SK-N-SH (cell line): ENCODE data around the gene C16orf92. TPM values are rescaled to one million over a fixed set of nuclear protein-coding genes. Genes with fewer than 3 reads are reported as not detected.
A peak's percentile ranks its signal among the peaks of the same experiment; 100 is the strongest.

Experiments used
- CTCF ChIA-PET: fragments of 300-600, 350-600 bp; formaldehyde crosslinking; extraction: SDS; loops from one replicate; lab custom pipeline; 2021; lab: Yijun Ruan, JAX
- POLR2A ChIA-PET: fragments of 350-600 bp; sonication (Branson Sonifier 250); formaldehyde crosslinking; extraction: SDS; loops from one replicate; lab custom pipeline; 2020; ENCODE audit warnings: antibody characterized with exemption, inconsistent platforms; lab: Yijun Ruan, JAX
- DNase-seq: peaks from one replicate; pipeline ENCODE4 v3.0.0; 2012
- H2AFZ ChIP-seq: fragments of 200-600 bp; sonication (generic); 2 replicates; pipeline ENCODE4 v1.8.1; 2016; ENCODE audit warnings: antibody characterized with exemption, mild to moderate bottlenecking, low read depth
- H3F3A ChIP-seq: fragments of 200-600 bp; sonication (generic); replicated peaks from 2 replicates; pipeline ENCODE3; 2016; ENCODE audit warnings: antibody characterized with exemption, mild to moderate bottlenecking; ENCODE audit not compliant: insufficient read depth
- H3K27ac ChIP-seq, 2 experiments: fragments of 200-500 bp in 1 of 2; fragments of 200-600 bp in 1 of 2; sonication (Bioruptor generic) in 1 of 2; sonication (generic), shearing (Covaris generic) in 1 of 2; 2 replicates each; pipeline versions ENCODE4 v1.5.1 to v1.6.1; 2014 to 2016; ENCODE audit warnings: low read depth in 2 of 2, inconsistent platforms in 1 of 2, low read length in 1 of 2, mild to moderate bottlenecking in 1 of 2, mixed read lengths in 1 of 2
- H3K27me3 ChIP-seq: fragments of 200-600 bp; sonication (generic), shearing (Covaris generic); 2 replicates; pipeline ENCODE4 v1.6.1; 2016; ENCODE audit warnings: mixed run types; ENCODE audit not compliant: insufficient read depth
- H3K36me3 ChIP-seq, 2 experiments: fragments of 200-500 bp in 1 of 2; fragments of 200-600 bp in 1 of 2; sonication (Bioruptor generic) in 1 of 2; sonication (generic) in 1 of 2; replicated peaks in 1 of 2; 2 replicates each; pipeline versions ENCODE3 to v1.5.1; 2014 to 2016; ENCODE audit warnings: low read length in 1 of 2, mild to moderate bottlenecking in 1 of 2; ENCODE audit not compliant: insufficient read depth in 2 of 2, control insufficient read depth in 1 of 2
- H3K4me1 ChIP-seq, 2 experiments: fragments of 200-500 bp in 1 of 2; fragments of 200-600 bp in 1 of 2; sonication (Bioruptor generic) in 1 of 2; sonication (generic), shearing (Covaris generic) in 1 of 2; 2 replicates each; pipeline versions ENCODE4 v1.5.1 to v1.6.1; 2014 to 2016; ENCODE audit warnings: low read depth in 1 of 2, low read length in 1 of 2, mixed run types in 1 of 2; ENCODE audit not compliant: insufficient read depth in 2 of 2, control insufficient read depth in 1 of 2
- H3K4me2 ChIP-seq: fragments of 200-600 bp; sonication (generic), shearing (Covaris generic); 2 replicates; pipeline ENCODE4 v1.6.1; 2017; ENCODE audit warnings: mixed run types
- H3K4me3 ChIP-seq, 2 experiments: fragments of 200-500 bp in 1 of 2; fragments of 200-600 bp in 1 of 2; sonication (Bioruptor generic) in 1 of 2; sonication (generic), shearing (Covaris generic) in 1 of 2; 2 replicates each; pipeline versions ENCODE4 v1.5.1 to v1.8.1; 2014 to 2016; ENCODE audit warnings: low read depth in 2 of 2, inconsistent platforms in 1 of 2, low read length in 1 of 2, mild to moderate bottlenecking in 1 of 2, mixed read lengths in 1 of 2, moderate library complexity in 1 of 2
- H3K79me2 ChIP-seq: fragments of 200-600 bp; sonication (generic); 2 replicates; pipeline ENCODE4 v1.8.1; 2017; ENCODE audit warnings: mild to moderate bottlenecking; ENCODE audit not compliant: insufficient read depth
- H3K9ac ChIP-seq: fragments of 200-600 bp; sonication (generic); 2 replicates; pipeline ENCODE4 v1.6.1; 2017; ENCODE audit warnings: mixed run types
- H3K9me2 ChIP-seq: fragments of 200-600 bp; sonication (generic); 2 replicates; pipeline ENCODE4 v1.6.1; 2017; ENCODE audit warnings: mixed run types
- H3K9me3 ChIP-seq: fragments of 200-600 bp; sonication (generic); 2 replicates; pipeline ENCODE4 v1.6.1; 2017; ENCODE audit warnings: mixed run types, mild to moderate bottlenecking, moderate library complexity
- H4K20me1 ChIP-seq: fragments of 200-600 bp; sonication (generic); 2 replicates; pipeline ENCODE4 v1.6.1; 2017; ENCODE audit warnings: mild to moderate bottlenecking, mixed run types; ENCODE audit not compliant: insufficient read depth
- ELF1 ChIP-seq: IDR thresholded peaks from 2 replicates; pipeline ENCODE4 v1.4.0; 2012
- EP300 ChIP-seq, 2 experiments: IDR thresholded peaks; 2 replicates each; pipeline versions ENCODE4 v1.4.0 to v1.6.1; 2012; ENCODE audit warnings: borderline replicate concordance in 1 of 2, low read depth in 1 of 2, low read length in 1 of 2
- FOXM1 ChIP-seq: IDR thresholded peaks from 2 replicates; pipeline ENCODE4 v1.4.0; 2012; ENCODE audit warnings: low read depth, mild to moderate bottlenecking
- MXI1 ChIP-seq: IDR thresholded peaks from 2 replicates; pipeline ENCODE4 v1.6.1; 2012; ENCODE audit warnings: mild to moderate bottlenecking, low read depth, low read length, improper control_type of control experiment
- RAD21 ChIP-seq: IDR thresholded peaks from 2 replicates; pipeline ENCODE4 v1.6.1; 2012; ENCODE audit warnings: mild to moderate bottlenecking, low read length
- SMC3 ChIP-seq: IDR thresholded peaks from 2 replicates; pipeline ENCODE4 v1.6.1; 2012; ENCODE audit warnings: low read depth, low read length, improper control_type of control experiment
- TAF1 ChIP-seq: IDR thresholded peaks from 2 replicates; pipeline ENCODE4 v1.6.1; 2012; ENCODE audit warnings: low read depth, mild to moderate bottlenecking, low read length, moderate library complexity, borderline replicate concordance
- WGBS: methylation state at CpG from one replicate; pipeline ENCODE4 v1.1.6; 2017; ENCODE audit warnings: low lambda C conversion rate; 5-methylcytosine and 5-hydroxymethylcytosine counted together
- polyA plus RNA-seq, 3 experiments: library from polyadenylated mRNA; depleted of rRNA; stranded (reverse); fragments of >200 nt; gene quantifications; 2 replicates each; pipeline ENCODE4 v1.2.3, GENCODE V29; 2012
- TF ChIP-seq, protein P1 (sequence below): fragments of 200-600 bp; sonication (generic); IDR thresholded peaks from 2 replicates; pipeline ENCODE4 v1.6.1; 2017; ENCODE audit warnings: antibody characterized with exemption, mild to moderate bottlenecking, moderate library complexity
- TF ChIP-seq, protein P2 (sequence below): fragments of 150-350 bp; IDR thresholded peaks from 2 replicates; pipeline ENCODE4 v1.6.1; 2017; ENCODE audit warnings: antibody characterized with exemption, low read length, low read depth, borderline replicate concordance
- TF ChIP-seq, protein P3 (sequence below): fragments of 150-350 bp; IDR thresholded peaks from 2 replicates; pipeline ENCODE4 v1.6.1; 2016; ENCODE audit warnings: mild to moderate bottlenecking, low read depth, low read length

The C16orf92 gene
- polyA plus RNA-seq, 1 of the 3 experiments (the other 2 are of a cell fraction) = not detected

DNA sequence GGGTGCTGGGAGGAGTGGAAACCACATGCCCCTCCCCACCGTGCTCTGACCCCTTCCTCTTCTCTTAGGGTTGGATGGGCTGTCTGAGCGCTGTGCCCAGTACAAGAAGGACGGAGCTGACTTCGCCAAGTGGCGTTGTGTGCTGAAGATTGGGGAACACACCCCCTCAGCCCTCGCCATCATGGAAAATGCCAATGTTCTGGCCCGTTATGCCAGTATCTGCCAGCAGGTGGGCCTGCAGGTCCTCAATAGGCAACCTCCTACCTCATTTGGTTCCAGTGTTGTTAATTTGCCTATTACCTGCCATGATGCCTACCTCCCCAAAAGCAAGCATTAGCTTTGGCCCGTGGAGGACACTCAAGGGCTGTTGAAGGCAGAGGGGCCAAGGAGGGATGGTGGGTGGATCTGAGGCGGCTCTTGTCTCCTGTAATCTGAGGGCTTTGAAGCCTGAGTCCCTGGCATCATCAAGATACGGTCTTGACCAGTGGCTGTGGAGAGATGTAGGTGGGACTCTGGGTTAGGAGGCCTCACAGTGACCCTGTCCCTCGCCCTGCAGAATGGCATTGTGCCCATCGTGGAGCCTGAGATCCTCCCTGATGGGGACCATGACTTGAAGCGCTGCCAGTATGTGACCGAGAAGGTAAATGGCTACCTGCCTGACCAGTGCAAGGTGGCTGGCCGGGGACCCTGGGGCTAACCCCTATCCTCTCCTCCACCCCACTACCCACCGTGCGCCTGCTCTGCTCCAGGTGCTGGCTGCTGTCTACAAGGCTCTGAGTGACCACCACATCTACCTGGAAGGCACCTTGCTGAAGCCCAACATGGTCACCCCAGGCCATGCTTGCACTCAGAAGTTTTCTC lies 46.0 kb downstream of the C16orf92 start:
- H3K9me3 ChIP-seq = no peaks in the 10 kb centered on the region
- H4K20me1 ChIP-seq = peaks cover 59% of the 10 kb centered on the region
- peaks cover 64% of the 10 kb centered on the region for H3K79me2 ChIP-seq
- peak overlapping the region in 1 of 2 experiments; percentile 46; a peak in 1 of 4 replicates for H3K4me3 ChIP-seq
- H3K27ac ChIP-seq = peak overlapping the region in 1 of 2 experiments; percentile 32; a peak in 3 of 4 replicates
- POLR2A ChIA-PET = no interaction called here
- peak; percentile 52 for DNase-seq
- H3K36me3 ChIP-seq = peaks cover 45 to 65% of the 10 kb centered on the region in 2 experiments
- TF ChIP-seq FOXM1 (no peak), ELF1 (no peak), RAD21 (peak; percentile 60), MXI1 (no peak), EP300 (IDR thresholded peaks at IDR 0.05; ENCODE audit: borderline replicate concordance in 1 of 2, low read depth in 1 of 2, low read length in 1 of 2) (no peak), SMC3 (peak; percentile 29), TAF1 (no peak)
- TF ChIP-seq, protein P1, sequence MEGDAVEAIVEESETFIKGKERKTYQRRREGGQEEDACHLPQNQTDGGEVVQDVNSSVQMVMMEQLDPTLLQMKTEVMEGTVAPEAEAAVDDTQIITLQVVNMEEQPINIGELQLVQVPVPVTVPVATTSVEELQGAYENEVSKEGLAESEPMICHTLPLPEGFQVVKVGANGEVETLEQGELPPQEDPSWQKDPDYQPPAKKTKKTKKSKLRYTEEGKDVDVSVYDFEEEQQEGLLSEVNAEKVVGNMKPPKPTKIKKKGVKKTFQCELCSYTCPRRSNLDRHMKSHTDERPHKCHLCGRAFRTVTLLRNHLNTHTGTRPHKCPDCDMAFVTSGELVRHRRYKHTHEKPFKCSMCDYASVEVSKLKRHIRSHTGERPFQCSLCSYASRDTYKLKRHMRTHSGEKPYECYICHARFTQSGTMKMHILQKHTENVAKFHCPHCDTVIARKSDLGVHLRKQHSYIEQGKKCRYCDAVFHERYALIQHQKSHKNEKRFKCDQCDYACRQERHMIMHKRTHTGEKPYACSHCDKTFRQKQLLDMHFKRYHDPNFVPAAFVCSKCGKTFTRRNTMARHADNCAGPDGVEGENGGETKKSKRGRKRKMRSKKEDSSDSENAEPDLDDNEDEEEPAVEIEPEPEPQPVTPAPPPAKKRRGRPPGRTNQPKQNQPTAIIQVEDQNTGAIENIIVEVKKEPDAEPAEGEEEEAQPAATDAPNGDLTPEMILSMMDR = peak; percentile 61
- TF ChIP-seq, protein P2, sequence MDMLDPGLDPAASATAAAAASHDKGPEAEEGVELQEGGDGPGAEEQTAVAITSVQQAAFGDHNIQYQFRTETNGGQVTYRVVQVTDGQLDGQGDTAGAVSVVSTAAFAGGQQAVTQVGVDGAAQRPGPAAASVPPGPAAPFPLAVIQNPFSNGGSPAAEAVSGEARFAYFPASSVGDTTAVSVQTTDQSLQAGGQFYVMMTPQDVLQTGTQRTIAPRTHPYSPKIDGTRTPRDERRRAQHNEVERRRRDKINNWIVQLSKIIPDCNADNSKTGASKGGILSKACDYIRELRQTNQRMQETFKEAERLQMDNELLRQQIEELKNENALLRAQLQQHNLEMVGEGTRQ = no peak
- TF ChIP-seq, protein P3, sequence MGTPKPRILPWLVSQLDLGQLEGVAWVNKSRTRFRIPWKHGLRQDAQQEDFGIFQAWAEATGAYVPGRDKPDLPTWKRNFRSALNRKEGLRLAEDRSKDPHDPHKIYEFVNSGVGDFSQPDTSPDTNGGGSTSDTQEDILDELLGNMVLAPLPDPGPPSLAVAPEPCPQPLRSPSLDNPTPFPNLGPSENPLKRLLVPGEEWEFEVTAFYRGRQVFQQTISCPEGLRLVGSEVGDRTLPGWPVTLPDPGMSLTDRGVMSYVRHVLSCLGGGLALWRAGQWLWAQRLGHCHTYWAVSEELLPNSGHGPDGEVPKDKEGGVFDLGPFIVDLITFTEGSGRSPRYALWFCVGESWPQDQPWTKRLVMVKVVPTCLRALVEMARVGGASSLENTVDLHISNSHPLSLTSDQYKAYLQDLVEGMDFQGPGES = no peak
- H3K27me3 ChIP-seq = no peaks in the 10 kb centered on the region
- H3K4me1 ChIP-seq = peaks cover 27 to 31% of the 10 kb centered on the region in 2 experiments
- H3K9ac ChIP-seq = peak overlapping the region; percentile 34; the same call in 1 of the 2 replicates
- no peak overlapping the region for H2AFZ ChIP-seq
- peak overlapping the region; percentile 100 for H3K4me2 ChIP-seq
- CTCF ChIA-PET = interaction anchor here (0.7 to 6.7 kb wide), 7 partner anchors 8 to 96 kb away, joined by 3 to 68 read pairs (median 3); partner anchors contain the start of gene TBX6
- no peaks in the 10 kb centered on the region for H3K9me2 ChIP-seq
- H3F3A ChIP-seq = peaks cover 68% of the 10 kb centered on the region
- WGBS = 96% methylated on average over 10 of the region's 17 CpGs
